Mesodermal cell (in vitro differentiated cells): ENCODE measurements around the gene ATRN.

Experiments
- H3K27ac ChIP-seq: 2 replicates; pipeline ENCODE4 v1.7.0; 2013; ENCODE audit warnings: mild to moderate bottlenecking, low read depth, low read length, moderate library complexity; ENCODE audit not compliant: severe bottlenecking
- H3K36me3 ChIP-seq: 2 replicates; pipeline ENCODE4 v1.7.1; 2013; ENCODE audit warnings: mild to moderate bottlenecking, low read length, moderate library complexity; ENCODE audit not compliant: control insufficient read depth, insufficient read depth
- H3K4me1 ChIP-seq: one replicate; pipeline ENCODE4 v1.7.1; 2013; ENCODE audit warnings: mild to moderate bottlenecking, low read length; ENCODE audit not compliant: insufficient read depth, control insufficient read depth, poor library complexity, severe bottlenecking
- H3K4me3 ChIP-seq: 2 replicates; pipeline ENCODE4 v1.7.0; 2013; ENCODE audit warnings: low read length, control low read depth, mild to moderate bottlenecking; ENCODE audit not compliant: insufficient read depth, poor library complexity, severe bottlenecking; ENCODE audit errors: extremely low read depth
- H3K9me3 ChIP-seq: 2 replicates; pipeline ENCODE4 v1.7.1; 2013; ENCODE audit warnings: mild to moderate bottlenecking, low read length, moderate library complexity; ENCODE audit not compliant: control insufficient read depth
- WGBS, 2 experiments: methylation state at CpG; one replicate each; pipeline ENCODE4 v1.1.5; 2013; ENCODE audit warnings: missing lambda C conversion rate in 2 of 2; ENCODE audit not compliant: insufficient coverage in 2 of 2; 5-methylcytosine and 5-hydroxymethylcytosine counted together

The ATRN gene

GRCh38 chr20:3667434-3668037, 196.7 kb downstream of the ATRN start:
- no peaks in the 10 kb centered on the region for H3K36me3 ChIP-seq
- no peak overlapping the region for H3K4me3 ChIP-seq
- 80 to 93% methylated on average over 1 to 4 of the region's 8 CpGs for WGBS, 2 experiments
- no peak overlapping the region for H3K27ac ChIP-seq
- H3K4me1 ChIP-seq, result peaks cover 11% of the 10 kb centered on the region
- no peaks in the 10 kb centered on the region for H3K9me3 ChIP-seq

DNA sequence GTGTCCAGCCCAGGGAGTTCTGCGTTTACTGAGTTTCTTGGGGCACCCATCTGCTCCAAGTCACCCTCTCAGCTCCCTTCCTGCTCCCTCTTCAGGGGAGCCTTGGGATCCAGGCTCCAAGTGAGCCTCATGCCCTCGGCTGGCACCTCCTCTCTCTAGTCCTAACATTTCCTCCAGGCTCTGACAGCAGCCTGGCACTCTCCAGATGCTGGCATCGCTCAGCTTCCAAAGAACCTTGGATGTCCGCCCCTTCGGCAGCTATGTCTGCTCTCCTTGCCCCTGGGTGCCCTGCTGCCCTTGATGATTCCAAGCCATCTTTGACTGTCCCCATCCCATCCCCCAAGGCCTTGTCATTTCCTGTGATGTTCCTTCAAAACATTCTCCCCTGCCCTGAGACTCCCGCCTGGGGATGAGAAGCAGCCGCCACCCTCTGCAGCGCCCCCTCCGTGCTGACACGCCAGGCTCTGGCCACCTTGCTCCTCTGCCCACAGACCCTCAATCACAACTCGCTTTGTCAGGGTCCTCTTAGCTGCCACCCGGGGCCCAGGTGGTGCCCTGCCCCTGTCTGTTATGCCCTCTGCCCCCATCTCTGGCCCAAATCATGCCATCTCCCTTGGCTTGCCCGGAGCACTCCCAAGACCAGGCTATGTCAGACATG, 199.0 kb downstream of the ATRN start:
- H3K9me3 ChIP-seq, result no peaks in the 10 kb centered on the region
- H3K36me3 ChIP-seq, result no peaks in the 10 kb centered on the region
- H3K27ac ChIP-seq, result no peak overlapping the region
- H3K4me1 ChIP-seq, result peaks cover 11% of the 10 kb centered on the region
- 82 to 94% methylated on average over 10 to 13 of the region's 13 CpGs for WGBS, 2 experiments
- no peak overlapping the region for H3K4me3 ChIP-seq

GRCh38 chr20:3670511-3670910, 199.7 kb downstream of the ATRN start:
- Histone ChIP-seq H3K4me1 (peaks cover 11% of the 10 kb centered on the region), H3K9me3 (no peaks in the 10 kb centered on the region), H3K27ac (no peak overlapping the region), H3K36me3 (peaks cover 2% of the 10 kb centered on the region), H3K4me3 (no peak overlapping the region)
- 63 to 77% methylated on average over 4 to 6 of the region's 6 CpGs for WGBS, 2 experiments

GRCh38 chr20:3670945-3671344, 200.1 kb downstream of the ATRN start:
- Histone ChIP-seq H3K9me3 (no peaks in the 10 kb centered on the region), H3K4me1 (peaks cover 11% of the 10 kb centered on the region), H3K4me3 (no peak overlapping the region), H3K27ac (no peak overlapping the region), H3K36me3 (peaks cover 5% of the 10 kb centered on the region)
- WGBS, 2 experiments, result 88 to 91% methylated on average over 10 of the region's 10 CpGs

DNA sequence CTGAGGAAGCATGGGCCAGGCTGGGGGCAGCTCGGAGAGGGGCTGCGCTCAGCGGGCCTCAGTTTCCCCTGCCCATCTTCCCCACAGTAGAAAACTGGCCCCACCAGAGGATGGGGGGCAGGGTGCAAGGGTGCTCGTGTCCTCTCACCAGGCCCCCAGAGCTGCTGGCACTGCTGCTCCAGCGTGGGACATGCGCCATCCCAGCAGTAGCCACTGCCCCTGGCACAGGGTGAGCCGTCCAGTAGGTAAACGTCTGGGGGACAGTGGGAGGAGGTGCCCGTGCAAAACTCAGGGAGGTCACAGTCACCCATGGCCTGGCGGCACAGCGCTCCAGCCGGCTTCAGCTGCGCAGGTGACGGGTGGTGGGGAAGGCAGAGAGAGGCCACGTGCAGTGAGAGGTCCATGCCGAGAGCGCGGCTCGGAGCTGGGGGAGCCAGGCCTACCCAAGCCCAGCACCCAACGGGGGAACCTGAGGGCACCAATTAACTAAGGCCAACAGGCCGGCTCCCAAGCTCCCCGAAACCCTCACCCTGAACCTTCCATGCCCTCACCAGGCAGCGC, 201.2 kb downstream of the ATRN start:
- WGBS, 2 experiments, result 94 to 97% methylated on average over 18 to 19 of the region's 23 CpGs
- Histone ChIP-seq H3K4me3 (no peak overlapping the region), H3K36me3 (peaks cover 5% of the 10 kb centered on the region), H3K9me3 (no peaks in the 10 kb centered on the region), H3K4me1 (peaks cover 14% of the 10 kb centered on the region), H3K27ac (no peak overlapping the region)

DNA sequence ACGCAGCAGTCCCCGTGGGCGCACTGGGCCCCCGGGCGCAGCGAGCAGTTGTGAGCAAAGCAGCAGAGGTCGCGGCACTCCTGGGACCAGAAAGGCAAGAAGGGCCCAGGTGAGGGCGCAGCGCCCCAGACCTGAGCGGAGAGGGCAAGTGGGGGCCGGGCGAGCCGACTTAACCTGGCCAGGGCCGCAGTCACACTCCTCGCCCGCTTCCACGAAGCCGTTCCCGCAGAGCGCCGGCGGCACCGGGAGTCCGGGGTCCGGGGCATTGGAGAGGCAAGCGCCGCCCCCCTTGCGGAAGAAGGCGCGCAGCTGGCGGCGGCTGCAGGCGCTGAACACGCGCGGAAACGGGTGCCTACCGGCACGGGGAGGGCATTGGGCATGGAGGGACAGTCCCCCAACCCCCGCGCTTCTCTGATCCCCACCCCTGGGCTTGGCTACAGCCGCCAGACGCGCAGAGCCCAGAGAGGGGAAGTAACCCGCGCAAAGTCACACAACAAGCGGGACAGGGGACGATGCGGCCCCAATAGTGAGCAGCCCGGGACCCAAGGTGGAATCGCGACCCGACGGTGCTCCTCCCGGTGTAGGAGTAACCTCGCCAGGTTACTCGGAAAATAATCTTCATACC, 201.8 kb downstream of the ATRN start:
- Histone ChIP-seq H3K36me3 (peaks cover 5% of the 10 kb centered on the region), H3K4me3 (no peak overlapping the region), H3K9me3 (no peaks in the 10 kb centered on the region), H3K27ac (no peak overlapping the region), H3K4me1 (peaks cover 19% of the 10 kb centered on the region)
- WGBS, 2 experiments, result 93 to 97% methylated on average over 30 to 58 of the region's 58 CpGs

DNA sequence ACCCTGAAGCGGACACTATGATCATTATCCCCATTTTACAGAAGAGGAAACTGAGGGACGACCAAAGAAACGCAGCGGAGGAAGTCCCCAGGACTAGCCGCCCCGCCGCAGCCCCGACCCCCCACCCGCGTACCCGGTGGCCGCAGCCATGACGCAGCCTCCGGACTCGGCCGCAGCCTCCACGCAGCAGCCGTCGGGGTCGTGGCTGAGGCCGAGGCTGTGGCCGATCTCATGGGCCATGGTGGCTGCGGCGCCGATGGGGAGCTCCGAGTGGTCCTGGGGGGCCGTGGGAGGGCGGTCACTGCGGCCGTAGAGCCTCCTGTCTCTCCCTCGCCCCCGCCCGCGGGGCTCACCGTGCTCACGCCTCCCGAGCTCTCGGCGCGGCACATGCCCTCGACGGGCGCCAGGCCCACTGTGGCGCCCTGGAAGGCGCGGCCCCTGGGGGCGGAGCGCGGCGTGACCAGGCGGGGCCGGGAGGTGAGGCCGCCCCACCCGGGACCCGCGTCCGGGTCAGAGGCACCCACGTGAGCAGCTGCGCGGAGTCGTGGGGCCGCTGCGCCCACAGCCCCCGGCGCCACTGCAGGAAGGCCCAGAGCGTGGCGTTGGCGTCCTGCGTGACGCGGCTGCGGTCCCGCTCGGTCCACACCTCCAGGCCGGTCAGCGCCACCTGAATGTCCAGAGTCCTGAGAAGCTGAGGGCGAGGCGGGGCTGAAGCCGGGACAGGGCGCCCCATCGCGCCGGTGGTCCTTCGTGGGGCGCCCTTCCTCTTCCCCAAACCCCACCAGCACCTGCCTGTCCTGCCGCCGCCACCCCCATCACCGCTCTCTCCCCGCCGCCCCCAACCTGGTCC, 202.6 kb downstream of the ATRN start:
- Histone ChIP-seq H3K27ac (no peak overlapping the region), H3K4me1 (peaks cover 26% of the 10 kb centered on the region), H3K9me3 (no peaks in the 10 kb centered on the region), H3K36me3 (peaks cover 5% of the 10 kb centered on the region), H3K4me3 (no peak overlapping the region)
- 96 to 98% methylated on average over 76 to 87 of the region's 90 CpGs for WGBS, 2 experiments

DNA sequence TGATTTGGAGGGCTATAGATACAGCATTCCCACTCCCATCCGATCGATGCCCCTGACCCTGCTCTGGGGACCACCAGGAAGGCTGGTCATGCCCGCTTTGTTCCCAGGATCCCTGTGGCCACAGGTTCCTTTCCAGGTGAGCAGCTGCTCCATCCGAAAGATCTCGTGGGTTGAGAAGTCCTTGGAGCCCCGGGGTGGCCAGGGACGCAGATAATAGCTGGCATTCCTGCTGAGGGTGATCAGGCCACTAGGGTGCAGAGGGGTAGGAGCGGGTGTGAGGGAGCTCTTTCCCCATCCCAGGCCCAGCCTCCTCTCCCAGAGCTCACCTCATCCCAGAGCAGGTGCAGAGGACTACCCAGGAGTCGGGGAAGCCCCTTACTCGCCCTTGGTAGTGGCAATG, 203.6 kb downstream of the ATRN start:
- Histone ChIP-seq H3K36me3 (peaks cover 5% of the 10 kb centered on the region), H3K9me3 (no peaks in the 10 kb centered on the region), H3K4me1 (peaks cover 28% of the 10 kb centered on the region), H3K4me3 (no peak overlapping the region), H3K27ac (no peak overlapping the region)
- 91% methylated on average over 7 to 9 of the region's 10 CpGs for WGBS, 2 experiments

GRCh38 chr20:3674995-3675900, 204.4 kb downstream of the ATRN start:
- H3K36me3 ChIP-seq, result peaks cover 5% of the 10 kb centered on the region
- no peak overlapping the region for H3K27ac ChIP-seq
- no peaks in the 10 kb centered on the region for H3K9me3 ChIP-seq
- no peak overlapping the region for H3K4me3 ChIP-seq
- WGBS, 2 experiments, result 74 to 90% methylated on average over 6 to 12 of the region's 13 CpGs
- peaks cover 26% of the 10 kb centered on the region for H3K4me1 ChIP-seq
